SK-N-SH (cell line): ENCODE measurements around the gene BRAT1. TPM values are rescaled to one million over a fixed set of nuclear protein-coding genes. Genes with fewer than 3 reads are reported as not detected.

Source experiments
- CTCF ChIA-PET: fragments of 300-600, 350-600 bp; formaldehyde crosslinking; extraction: SDS; loops from one replicate; lab custom pipeline; 2021; lab: Yijun Ruan, JAX
- POLR2A ChIA-PET: fragments of 350-600 bp; sonication (Branson Sonifier 250); formaldehyde crosslinking; extraction: SDS; loops from one replicate; lab custom pipeline; 2020; ENCODE audit warnings: antibody characterized with exemption, inconsistent platforms; lab: Yijun Ruan, JAX
- DNase-seq: peaks from one replicate; pipeline ENCODE4 v3.0.0; 2012
- H2AFZ ChIP-seq: fragments of 200-600 bp; sonication (generic); 2 replicates; pipeline ENCODE4 v1.8.1; 2016; ENCODE audit warnings: antibody characterized with exemption, mild to moderate bottlenecking, low read depth
- H3F3A ChIP-seq: fragments of 200-600 bp; sonication (generic); replicated peaks from 2 replicates; pipeline ENCODE3; 2016; ENCODE audit warnings: antibody characterized with exemption, mild to moderate bottlenecking; ENCODE audit not compliant: insufficient read depth
- H3K27ac ChIP-seq, 2 experiments: fragments of 200-500 bp in 1 of 2; fragments of 200-600 bp in 1 of 2; sonication (Bioruptor generic) in 1 of 2; sonication (generic), shearing (Covaris generic) in 1 of 2; 2 replicates each; pipeline versions ENCODE4 v1.5.1 to v1.6.1; 2014 to 2016; ENCODE audit warnings: low read depth in 2 of 2, inconsistent platforms in 1 of 2, low read length in 1 of 2, mild to moderate bottlenecking in 1 of 2, mixed read lengths in 1 of 2
- H3K27me3 ChIP-seq: fragments of 200-600 bp; sonication (generic), shearing (Covaris generic); 2 replicates; pipeline ENCODE4 v1.6.1; 2016; ENCODE audit warnings: mixed run types; ENCODE audit not compliant: insufficient read depth
- H3K36me3 ChIP-seq, 2 experiments: fragments of 200-500 bp in 1 of 2; fragments of 200-600 bp in 1 of 2; sonication (Bioruptor generic) in 1 of 2; sonication (generic) in 1 of 2; replicated peaks in 1 of 2; 2 replicates each; pipeline versions ENCODE3 to v1.5.1; 2014 to 2016; ENCODE audit warnings: low read length in 1 of 2, mild to moderate bottlenecking in 1 of 2; ENCODE audit not compliant: insufficient read depth in 2 of 2, control insufficient read depth in 1 of 2
- H3K4me1 ChIP-seq, 2 experiments: fragments of 200-500 bp in 1 of 2; fragments of 200-600 bp in 1 of 2; sonication (Bioruptor generic) in 1 of 2; sonication (generic), shearing (Covaris generic) in 1 of 2; 2 replicates each; pipeline versions ENCODE4 v1.5.1 to v1.6.1; 2014 to 2016; ENCODE audit warnings: low read depth in 1 of 2, low read length in 1 of 2, mixed run types in 1 of 2; ENCODE audit not compliant: insufficient read depth in 2 of 2, control insufficient read depth in 1 of 2
- H3K4me2 ChIP-seq: fragments of 200-600 bp; sonication (generic), shearing (Covaris generic); 2 replicates; pipeline ENCODE4 v1.6.1; 2017; ENCODE audit warnings: mixed run types
- H3K4me3 ChIP-seq, 2 experiments: fragments of 200-500 bp in 1 of 2; fragments of 200-600 bp in 1 of 2; sonication (Bioruptor generic) in 1 of 2; sonication (generic), shearing (Covaris generic) in 1 of 2; 2 replicates each; pipeline versions ENCODE4 v1.5.1 to v1.8.1; 2014 to 2016; ENCODE audit warnings: low read depth in 2 of 2, inconsistent platforms in 1 of 2, low read length in 1 of 2, mild to moderate bottlenecking in 1 of 2, mixed read lengths in 1 of 2, moderate library complexity in 1 of 2
- H3K79me2 ChIP-seq: fragments of 200-600 bp; sonication (generic); 2 replicates; pipeline ENCODE4 v1.8.1; 2017; ENCODE audit warnings: mild to moderate bottlenecking; ENCODE audit not compliant: insufficient read depth
- H3K9ac ChIP-seq: fragments of 200-600 bp; sonication (generic); 2 replicates; pipeline ENCODE4 v1.6.1; 2017; ENCODE audit warnings: mixed run types
- H3K9me2 ChIP-seq: fragments of 200-600 bp; sonication (generic); 2 replicates; pipeline ENCODE4 v1.6.1; 2017; ENCODE audit warnings: mixed run types
- H3K9me3 ChIP-seq: fragments of 200-600 bp; sonication (generic); 2 replicates; pipeline ENCODE4 v1.6.1; 2017; ENCODE audit warnings: mixed run types, mild to moderate bottlenecking, moderate library complexity
- H4K20me1 ChIP-seq: fragments of 200-600 bp; sonication (generic); 2 replicates; pipeline ENCODE4 v1.6.1; 2017; ENCODE audit warnings: mild to moderate bottlenecking, mixed run types; ENCODE audit not compliant: insufficient read depth
- ELF1 ChIP-seq: IDR thresholded peaks from 2 replicates; pipeline ENCODE4 v1.4.0; 2012
- FOXJ3 ChIP-seq: sonication (generic); formaldehyde crosslinking; IDR thresholded peaks from 2 replicates; pipeline ENCODE4 v1.5.1; 2020; ENCODE audit warnings: mild to moderate bottlenecking, missing genetic modification reagents
- FOXM1 ChIP-seq: IDR thresholded peaks from 2 replicates; pipeline ENCODE4 v1.4.0; 2012; ENCODE audit warnings: low read depth, mild to moderate bottlenecking
- GABPA ChIP-seq: IDR thresholded peaks from 2 replicates; pipeline ENCODE4 v1.4.0; 2012; ENCODE audit warnings: low read depth, mild to moderate bottlenecking
- JUND ChIP-seq: IDR thresholded peaks from 2 replicates; pipeline ENCODE4 v1.4.0; 2012
- MXI1 ChIP-seq: IDR thresholded peaks from 2 replicates; pipeline ENCODE4 v1.6.1; 2012; ENCODE audit warnings: mild to moderate bottlenecking, low read depth, low read length, improper control_type of control experiment
- NFIC ChIP-seq: IDR thresholded peaks from 2 replicates; pipeline ENCODE4 v1.4.0; 2012; ENCODE audit warnings: borderline replicate concordance
- NRF1 ChIP-seq: IDR thresholded peaks from 2 replicates; pipeline ENCODE4 v1.6.1; 2012; ENCODE audit warnings: low read depth, mild to moderate bottlenecking, low read length
- RFX5 ChIP-seq: IDR thresholded peaks from 2 replicates; pipeline ENCODE4 v1.6.1; 2012; ENCODE audit warnings: mild to moderate bottlenecking, improper control_type of control experiment, low read length
- RXRA ChIP-seq: IDR thresholded peaks from 2 replicates; pipeline ENCODE4 v1.4.0; 2012; ENCODE audit warnings: low read depth, mild to moderate bottlenecking, borderline replicate concordance
- SIN3A ChIP-seq: IDR thresholded peaks from 2 replicates; pipeline ENCODE4 v1.6.1; 2012; ENCODE audit warnings: low read depth, mild to moderate bottlenecking, low read length, moderate library complexity, borderline replicate concordance
- SMC3 ChIP-seq: IDR thresholded peaks from 2 replicates; pipeline ENCODE4 v1.6.1; 2012; ENCODE audit warnings: low read depth, low read length, improper control_type of control experiment
- TAF1 ChIP-seq: IDR thresholded peaks from 2 replicates; pipeline ENCODE4 v1.6.1; 2012; ENCODE audit warnings: low read depth, mild to moderate bottlenecking, low read length, moderate library complexity, borderline replicate concordance
- TEAD4 ChIP-seq: IDR thresholded peaks from 2 replicates; pipeline ENCODE4 v1.4.0; 2012; ENCODE audit warnings: mild to moderate bottlenecking, borderline replicate concordance; ENCODE audit not compliant: insufficient read depth
- YY1 ChIP-seq: IDR thresholded peaks from 2 replicates; pipeline ENCODE4 v1.4.0; 2012; ENCODE audit warnings: low read depth, mild to moderate bottlenecking
- WGBS: methylation state at CpG from one replicate; pipeline ENCODE4 v1.1.6; 2017; ENCODE audit warnings: low lambda C conversion rate; 5-methylcytosine and 5-hydroxymethylcytosine counted together
- polyA plus RNA-seq, 3 experiments: library from polyadenylated mRNA; depleted of rRNA; stranded (reverse); fragments of >200 nt; gene quantifications; 2 replicates each; pipeline ENCODE4 v1.2.3, GENCODE V29; 2012
- TF ChIP-seq, protein P1 (sequence below): fragments of 150-350 bp; IDR thresholded peaks from 2 replicates; pipeline ENCODE4 v1.6.1; 2017; ENCODE audit warnings: antibody characterized with exemption, low read length, low read depth, borderline replicate concordance
- TF ChIP-seq, protein P2 (sequence below): fragments of 200-600 bp; sonication (generic); IDR thresholded peaks from 2 replicates; pipeline ENCODE4 v1.6.1; 2017; ENCODE audit warnings: antibody characterized with exemption, mild to moderate bottlenecking, moderate library complexity
- TF ChIP-seq, protein P3 (sequence below): IDR thresholded peaks from 2 replicates; pipeline ENCODE4 v1.4.0; 2012; ENCODE audit warnings: low read depth, borderline replicate concordance
- TF ChIP-seq, protein P4 (sequence below): IDR thresholded peaks from 2 replicates; pipeline ENCODE4; 2012
- TF ChIP-seq, protein P5 (sequence below): IDR thresholded peaks from 2 replicates; pipeline ENCODE4 v1.4.0; 2012; ENCODE audit warnings: low read depth

The BRAT1 gene
- polyA plus RNA-seq, 1 of the 3 experiments (the other 2 are of a cell fraction) = 36.2 TPM

DNA sequence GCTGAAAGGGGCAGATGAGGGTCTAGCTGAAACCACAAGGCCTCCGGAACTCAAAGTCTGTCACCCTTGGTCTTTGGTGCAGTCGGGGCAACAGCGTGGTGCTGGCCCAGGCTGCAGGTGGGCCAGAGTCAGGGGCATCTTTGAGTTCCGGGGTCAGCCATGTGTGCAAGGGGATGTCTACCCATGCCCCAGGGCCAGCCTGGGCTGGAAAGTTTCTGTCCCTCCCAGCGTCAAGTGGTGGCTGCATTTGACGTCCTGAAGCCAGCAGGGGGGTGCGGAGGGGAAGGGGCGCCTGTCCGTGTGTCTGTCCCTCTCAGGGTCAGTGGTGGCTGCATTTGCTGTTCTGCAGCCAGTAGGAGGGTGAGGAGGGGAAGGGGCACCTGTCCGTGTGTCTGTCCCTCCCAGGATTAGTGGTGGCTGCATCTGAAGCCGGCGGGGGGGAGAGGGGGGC lies 638 bp downstream of the BRAT1 start:
- no peaks in the 10 kb centered on the region for H3K9me2 ChIP-seq
- H3K4me2 ChIP-seq = peak overlapping the region; percentile 91
- ChIA-PET CTCF (interaction anchor here (0.8 to 1.9 kb wide), 5 partner anchors 9 to 103 kb away, joined by 3 to 8 read pairs (median 5); no protein-coding TSS in a partner anchor), POLR2A (no interaction called here)
- peak overlapping the region; percentile 61 to 87 for H3K4me3 ChIP-seq
- peaks cover 9 to 25% of the 10 kb centered on the region in 2 experiments for H3K36me3 ChIP-seq
- no peak overlapping the region for H2AFZ ChIP-seq
- H3K9ac ChIP-seq = peak overlapping the region; percentile 96
- peaks cover 9% of the 10 kb centered on the region; the same call in 1 of the 2 replicates for H4K20me1 ChIP-seq
- TF ChIP-seq, protein P1, sequence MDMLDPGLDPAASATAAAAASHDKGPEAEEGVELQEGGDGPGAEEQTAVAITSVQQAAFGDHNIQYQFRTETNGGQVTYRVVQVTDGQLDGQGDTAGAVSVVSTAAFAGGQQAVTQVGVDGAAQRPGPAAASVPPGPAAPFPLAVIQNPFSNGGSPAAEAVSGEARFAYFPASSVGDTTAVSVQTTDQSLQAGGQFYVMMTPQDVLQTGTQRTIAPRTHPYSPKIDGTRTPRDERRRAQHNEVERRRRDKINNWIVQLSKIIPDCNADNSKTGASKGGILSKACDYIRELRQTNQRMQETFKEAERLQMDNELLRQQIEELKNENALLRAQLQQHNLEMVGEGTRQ = no peak
- TF ChIP-seq MXI1 = peak; percentile 29; the same call in 1 of the 2 replicates
- TF ChIP-seq JUND = no peak
- TF ChIP-seq, protein P2, sequence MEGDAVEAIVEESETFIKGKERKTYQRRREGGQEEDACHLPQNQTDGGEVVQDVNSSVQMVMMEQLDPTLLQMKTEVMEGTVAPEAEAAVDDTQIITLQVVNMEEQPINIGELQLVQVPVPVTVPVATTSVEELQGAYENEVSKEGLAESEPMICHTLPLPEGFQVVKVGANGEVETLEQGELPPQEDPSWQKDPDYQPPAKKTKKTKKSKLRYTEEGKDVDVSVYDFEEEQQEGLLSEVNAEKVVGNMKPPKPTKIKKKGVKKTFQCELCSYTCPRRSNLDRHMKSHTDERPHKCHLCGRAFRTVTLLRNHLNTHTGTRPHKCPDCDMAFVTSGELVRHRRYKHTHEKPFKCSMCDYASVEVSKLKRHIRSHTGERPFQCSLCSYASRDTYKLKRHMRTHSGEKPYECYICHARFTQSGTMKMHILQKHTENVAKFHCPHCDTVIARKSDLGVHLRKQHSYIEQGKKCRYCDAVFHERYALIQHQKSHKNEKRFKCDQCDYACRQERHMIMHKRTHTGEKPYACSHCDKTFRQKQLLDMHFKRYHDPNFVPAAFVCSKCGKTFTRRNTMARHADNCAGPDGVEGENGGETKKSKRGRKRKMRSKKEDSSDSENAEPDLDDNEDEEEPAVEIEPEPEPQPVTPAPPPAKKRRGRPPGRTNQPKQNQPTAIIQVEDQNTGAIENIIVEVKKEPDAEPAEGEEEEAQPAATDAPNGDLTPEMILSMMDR = no peak
- no peak for TF ChIP-seq RFX5
- TF ChIP-seq, protein P3, sequence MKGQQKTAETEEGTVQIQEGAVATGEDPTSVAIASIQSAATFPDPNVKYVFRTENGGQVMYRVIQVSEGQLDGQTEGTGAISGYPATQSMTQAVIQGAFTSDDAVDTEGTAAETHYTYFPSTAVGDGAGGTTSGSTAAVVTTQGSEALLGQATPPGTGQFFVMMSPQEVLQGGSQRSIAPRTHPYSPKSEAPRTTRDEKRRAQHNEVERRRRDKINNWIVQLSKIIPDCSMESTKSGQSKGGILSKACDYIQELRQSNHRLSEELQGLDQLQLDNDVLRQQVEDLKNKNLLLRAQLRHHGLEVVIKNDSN = no peak
- TF ChIP-seq, all 33 proteins: peak for 1
- Histone ChIP-seq H3K4me1 (peaks cover 10 to 13% of the 10 kb centered on the region in 2 experiments; a peak in 3 of 4 replicates), H3K79me2 (peaks cover 39% of the 10 kb centered on the region), H3F3A (peaks cover 13% of the 10 kb centered on the region), H3K27me3 (no peaks in the 10 kb centered on the region), H3K27ac (peak overlapping the region in 1 of 2 experiments; percentile 98; a peak in 2 of 4 replicates), H3K9me3 (no peaks in the 10 kb centered on the region)
- WGBS = 10% methylated on average over 12 of the region's 12 CpGs
- DNase-seq = peak; percentile 75

DNA sequence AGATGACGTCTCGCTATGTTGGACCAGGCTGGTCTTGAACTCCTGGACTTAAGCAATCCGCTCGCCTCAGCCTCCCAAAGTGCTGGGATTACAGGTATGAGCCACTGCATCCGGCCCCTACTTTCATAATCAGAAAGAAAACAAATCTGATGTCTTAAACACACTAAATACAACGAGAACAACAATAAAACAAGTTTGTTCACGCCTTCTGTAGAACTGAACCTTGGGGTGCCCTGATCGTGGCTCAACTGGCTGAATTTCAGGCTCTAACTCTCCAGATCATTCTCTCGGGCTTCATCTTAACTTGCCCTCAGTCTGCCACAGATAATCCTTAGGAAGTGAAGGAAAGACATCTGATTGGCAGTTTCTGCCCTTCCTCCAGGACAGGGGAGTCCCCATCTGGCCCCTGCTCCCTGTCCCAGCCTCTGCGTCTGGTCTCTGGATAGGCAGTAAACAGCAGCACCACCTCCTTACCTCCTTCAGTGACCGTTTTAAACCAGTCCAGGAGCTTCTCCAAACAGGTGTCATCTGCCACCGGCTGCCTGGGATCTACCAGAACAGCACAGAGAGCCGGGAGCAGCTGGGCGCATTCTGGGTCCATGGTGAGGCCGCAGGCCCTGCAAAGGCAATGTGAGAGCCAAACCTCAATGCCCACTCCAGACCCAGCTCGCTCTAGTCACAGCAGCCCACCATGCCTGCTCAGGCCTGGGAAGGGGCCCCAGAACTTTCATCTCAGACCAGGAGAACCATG lies 1.3 kb downstream of the BRAT1 start:
- Histone ChIP-seq H3K4me2 (peak overlapping the region; percentile 91), H3K27ac (peak overlapping the region in 1 of 2 experiments; percentile 98; a peak in 1 of 4 replicates), H3K4me1 (peaks cover 10 to 13% of the 10 kb centered on the region in 2 experiments; a peak in 3 of 4 replicates), H3K79me2 (peaks cover 42% of the 10 kb centered on the region), H3K4me3 (peak overlapping the region; percentile 61 to 87), H3K9me3 (no peaks in the 10 kb centered on the region), H3K27me3 (no peaks in the 10 kb centered on the region), H3F3A (peaks cover 13% of the 10 kb centered on the region), H3K9me2 (no peaks in the 10 kb centered on the region), H3K36me3 (peaks cover 15 to 26% of the 10 kb centered on the region in 2 experiments), H3K9ac (peak overlapping the region; percentile 96), H2AFZ (no peak overlapping the region), H4K20me1 (peaks cover 9% of the 10 kb centered on the region; the same call in 1 of the 2 replicates)
- no peak for DNase-seq
- 74% methylated on average over 16 of the region's 16 CpGs for WGBS
- POLR2A ChIA-PET = interaction anchor here (0.7 kb wide), 1 partner anchor 76 kb away, joined by 3 read pairs; no protein-coding TSS in a partner anchor
- CTCF ChIA-PET = interaction anchor here (0.8 to 1.9 kb wide), 6 partner anchors 9 to 102 kb away, joined by 3 to 8 read pairs (median 4); no protein-coding TSS in a partner anchor
- TF ChIP-seq ELF1 = no peak
- TF ChIP-seq JUND = no peak
- no peak for TF ChIP-seq GABPA
- TF ChIP-seq, protein P4, sequence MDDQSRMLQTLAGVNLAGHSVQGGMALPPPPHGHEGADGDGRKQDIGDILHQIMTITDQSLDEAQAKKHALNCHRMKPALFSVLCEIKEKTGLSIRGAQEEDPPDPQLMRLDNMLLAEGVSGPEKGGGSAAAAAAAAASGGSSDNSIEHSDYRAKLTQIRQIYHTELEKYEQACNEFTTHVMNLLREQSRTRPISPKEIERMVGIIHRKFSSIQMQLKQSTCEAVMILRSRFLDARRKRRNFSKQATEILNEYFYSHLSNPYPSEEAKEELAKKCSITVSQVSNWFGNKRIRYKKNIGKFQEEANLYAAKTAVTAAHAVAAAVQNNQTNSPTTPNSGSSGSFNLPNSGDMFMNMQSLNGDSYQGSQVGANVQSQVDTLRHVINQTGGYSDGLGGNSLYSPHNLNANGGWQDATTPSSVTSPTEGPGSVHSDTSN = no peak
- TF ChIP-seq, protein P1 = no peak
- no peak for TF ChIP-seq TEAD4
- TF ChIP-seq FOXM1 = no peak
- TF ChIP-seq, protein P5, sequence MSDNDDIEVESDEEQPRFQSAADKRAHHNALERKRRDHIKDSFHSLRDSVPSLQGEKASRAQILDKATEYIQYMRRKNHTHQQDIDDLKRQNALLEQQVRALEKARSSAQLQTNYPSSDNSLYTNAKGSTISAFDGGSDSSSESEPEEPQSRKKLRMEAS = no peak
- no peak for TF ChIP-seq RXRA
- no peak for TF ChIP-seq SIN3A
- TF ChIP-seq NFIC = no peak
- no peak for TF ChIP-seq YY1
- no peak for TF ChIP-seq TAF1
- no peak for TF ChIP-seq NRF1
- no peak for TF ChIP-seq FOXJ3 (CRISPR knock-in tag)
- no peak for TF ChIP-seq SMC3
